Measurements from ENCODE around the gene HCAR2.
"Not testable (repeated sequence)": the region's sequence is repeated elsewhere in the genome, so short reads cannot be mapped to it uniquely, and the experiment has no call there.

HCAR2 gene

DNA sequence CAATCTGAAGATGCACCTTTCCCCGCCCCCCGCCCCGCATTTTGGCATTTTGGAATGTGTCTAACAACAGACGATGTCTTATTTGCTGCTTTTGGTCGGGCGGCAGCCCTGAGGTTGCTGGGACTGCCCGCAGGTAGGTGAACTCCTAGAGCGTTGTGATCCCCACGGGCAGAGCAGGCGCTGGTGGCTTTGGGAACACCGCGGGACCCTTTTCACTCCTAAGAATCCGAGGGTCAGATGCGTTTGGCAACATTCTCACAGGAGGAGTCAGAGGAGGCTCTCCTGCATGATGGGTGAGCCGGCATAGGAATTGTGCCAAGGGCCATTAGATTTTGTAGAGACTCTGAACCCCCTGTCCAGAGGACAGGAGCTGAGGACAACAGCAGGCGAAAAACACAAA, 41.9 kb downstream of the HCAR2 start:
- TF ChIP-seq, protein P1, sequence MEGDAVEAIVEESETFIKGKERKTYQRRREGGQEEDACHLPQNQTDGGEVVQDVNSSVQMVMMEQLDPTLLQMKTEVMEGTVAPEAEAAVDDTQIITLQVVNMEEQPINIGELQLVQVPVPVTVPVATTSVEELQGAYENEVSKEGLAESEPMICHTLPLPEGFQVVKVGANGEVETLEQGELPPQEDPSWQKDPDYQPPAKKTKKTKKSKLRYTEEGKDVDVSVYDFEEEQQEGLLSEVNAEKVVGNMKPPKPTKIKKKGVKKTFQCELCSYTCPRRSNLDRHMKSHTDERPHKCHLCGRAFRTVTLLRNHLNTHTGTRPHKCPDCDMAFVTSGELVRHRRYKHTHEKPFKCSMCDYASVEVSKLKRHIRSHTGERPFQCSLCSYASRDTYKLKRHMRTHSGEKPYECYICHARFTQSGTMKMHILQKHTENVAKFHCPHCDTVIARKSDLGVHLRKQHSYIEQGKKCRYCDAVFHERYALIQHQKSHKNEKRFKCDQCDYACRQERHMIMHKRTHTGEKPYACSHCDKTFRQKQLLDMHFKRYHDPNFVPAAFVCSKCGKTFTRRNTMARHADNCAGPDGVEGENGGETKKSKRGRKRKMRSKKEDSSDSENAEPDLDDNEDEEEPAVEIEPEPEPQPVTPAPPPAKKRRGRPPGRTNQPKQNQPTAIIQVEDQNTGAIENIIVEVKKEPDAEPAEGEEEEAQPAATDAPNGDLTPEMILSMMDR (conservative IDR thresholded peaks at IDR 0.05; ENCODE audit: low read length): no peak
- no peak for TF ChIP-seq EZH2phosphoT487 (IDR thresholded peaks at IDR 0.05; ENCODE audit: borderline replicate concordance)
- H3K9me3 ChIP-seq (ENCODE audit: insufficient read depth, low read depth, low read length): no peaks in the 10 kb centered on the region

DNA sequence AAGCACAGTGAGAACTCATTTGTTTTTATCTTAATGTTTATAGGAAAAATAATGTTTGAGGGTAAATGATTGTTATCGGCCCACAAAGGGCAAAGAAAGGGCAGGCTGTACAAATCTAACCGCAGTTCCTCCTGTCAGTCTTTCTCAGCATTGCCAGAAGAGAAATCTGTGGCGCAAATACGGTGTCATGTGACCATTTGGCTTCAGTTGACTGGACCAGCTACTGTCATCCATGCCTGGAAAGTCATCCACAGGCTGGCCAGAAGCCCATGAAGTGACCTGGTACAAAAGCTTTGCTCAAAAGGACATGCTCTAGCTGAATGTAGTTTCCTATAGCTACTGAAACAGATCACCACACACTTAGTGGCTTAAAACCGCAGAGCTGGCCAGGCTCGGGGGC, 43.6 kb downstream of the HCAR2 start:
- Histone ChIP-seq H3F3A (ENCODE audit: low read depth) (no peaks in the 10 kb centered on the region), H4K20me1 (ENCODE audit: insufficient read depth, low read length, poor library complexity, severe bottlenecking) (no peaks in the 10 kb centered on the region), H3K9me3 (ENCODE audit: insufficient read depth, low read depth, low read length) (no peaks in the 10 kb centered on the region), H3K4me3 (ENCODE audit: low read length, poor library complexity, severe bottlenecking) (no peak overlapping the region), H3K9me2 (replicated peaks; ENCODE audit: low read depth, low read length) (no peaks in the 10 kb centered on the region), H3K4me1 (ENCODE audit: insufficient read depth, low read length, poor library complexity, severe bottlenecking) (no peaks in the 10 kb centered on the region), H3K79me2 (ENCODE audit: insufficient read depth, low read length) (no peaks in the 10 kb centered on the region), H3K36me3 (ENCODE audit: insufficient read depth, low read length) (no peaks in the 10 kb centered on the region), H3K27me3 (ENCODE audit: insufficient read depth, low read length, poor library complexity, severe bottlenecking) (no peaks in the 10 kb centered on the region), H3K9ac (ENCODE audit: low read depth, low read length, poor library complexity, severe bottlenecking) (no peak overlapping the region), H3K4me2 (ENCODE audit: low read depth, low read length, poor library complexity, severe bottlenecking) (no peak overlapping the region), H2AFZ (ENCODE audit: low read length) (no peak overlapping the region)
- TF ChIP-seq, protein P1 (conservative IDR thresholded peaks at IDR 0.05; ENCODE audit: low read length): no peak
- TF ChIP-seq EZH2phosphoT487 (IDR thresholded peaks at IDR 0.05; ENCODE audit: borderline replicate concordance): no peak

More for the DNA sequence above, 41.9 kb downstream of the HCAR2 start:
- Histone ChIP-seq H3K9ac (ENCODE audit: low read depth, low read length, poor library complexity, severe bottlenecking) (no peak overlapping the region), H3K27me3 (ENCODE audit: insufficient read depth, low read length, poor library complexity, severe bottlenecking) (no peaks in the 10 kb centered on the region), H3K36me3 (ENCODE audit: insufficient read depth, low read length) (no peaks in the 10 kb centered on the region), H4K20me1 (ENCODE audit: insufficient read depth, low read length, poor library complexity, severe bottlenecking) (no peaks in the 10 kb centered on the region), H3K4me2 (ENCODE audit: low read depth, low read length, poor library complexity, severe bottlenecking) (no peak overlapping the region), H3K4me3 (ENCODE audit: low read length, poor library complexity, severe bottlenecking) (no peak overlapping the region), H2AFZ (ENCODE audit: low read length) (no peak overlapping the region), H3K9me2 (replicated peaks; ENCODE audit: low read depth, low read length) (no peaks in the 10 kb centered on the region), H3K4me1 (ENCODE audit: insufficient read depth, low read length, poor library complexity, severe bottlenecking) (no peaks in the 10 kb centered on the region), H3F3A (ENCODE audit: low read depth) (no peaks in the 10 kb centered on the region), H3K79me2 (ENCODE audit: insufficient read depth, low read length) (no peaks in the 10 kb centered on the region)

DNA sequence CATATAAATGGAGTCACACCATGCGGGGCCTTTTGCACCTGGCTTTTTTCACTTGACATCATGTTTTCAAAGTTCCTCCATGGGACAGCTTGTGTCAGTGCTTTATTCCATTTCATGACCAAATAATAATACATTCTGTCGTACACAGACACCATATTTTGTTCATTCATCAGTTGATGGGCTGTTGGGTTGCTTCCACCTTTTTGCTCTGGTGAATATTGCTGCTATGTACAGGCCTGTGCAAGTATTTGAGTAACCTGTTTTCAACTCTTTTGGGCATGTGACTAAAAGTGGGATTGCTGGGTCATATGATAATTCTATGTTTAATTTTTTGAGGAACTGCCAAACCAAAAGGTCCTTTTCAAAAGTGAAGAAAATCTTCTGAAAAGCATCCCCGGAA, 46.9 kb downstream of the HCAR2 start:
- Histone ChIP-seq H3K4me2 (ENCODE audit: low read depth, low read length, poor library complexity, severe bottlenecking) (no peak overlapping the region), H3K4me1 (ENCODE audit: insufficient read depth, low read length, poor library complexity, severe bottlenecking) (no peaks in the 10 kb centered on the region), H3K9ac (ENCODE audit: low read depth, low read length, poor library complexity, severe bottlenecking) (no peak overlapping the region), H4K20me1 (ENCODE audit: insufficient read depth, low read length, poor library complexity, severe bottlenecking) (no peaks in the 10 kb centered on the region), H3F3A (ENCODE audit: low read depth) (no peaks in the 10 kb centered on the region), H3K27me3 (ENCODE audit: insufficient read depth, low read length, poor library complexity, severe bottlenecking) (no peaks in the 10 kb centered on the region), H3K9me3 (ENCODE audit: insufficient read depth, low read depth, low read length) (no peaks in the 10 kb centered on the region), H3K79me2 (ENCODE audit: insufficient read depth, low read length) (no peaks in the 10 kb centered on the region), H3K9me2 (replicated peaks; ENCODE audit: low read depth, low read length) (no peaks in the 10 kb centered on the region), H3K4me3 (ENCODE audit: low read length, poor library complexity, severe bottlenecking) (no peak overlapping the region), H2AFZ (ENCODE audit: low read length) (no peak overlapping the region), H3K36me3 (ENCODE audit: insufficient read depth, low read length) (no peaks in the 10 kb centered on the region)
- TF ChIP-seq, protein P1 (conservative IDR thresholded peaks at IDR 0.05; ENCODE audit: low read length): no peak
- TF ChIP-seq EZH2phosphoT487 (IDR thresholded peaks at IDR 0.05; ENCODE audit: borderline replicate concordance): no peak

DNA sequence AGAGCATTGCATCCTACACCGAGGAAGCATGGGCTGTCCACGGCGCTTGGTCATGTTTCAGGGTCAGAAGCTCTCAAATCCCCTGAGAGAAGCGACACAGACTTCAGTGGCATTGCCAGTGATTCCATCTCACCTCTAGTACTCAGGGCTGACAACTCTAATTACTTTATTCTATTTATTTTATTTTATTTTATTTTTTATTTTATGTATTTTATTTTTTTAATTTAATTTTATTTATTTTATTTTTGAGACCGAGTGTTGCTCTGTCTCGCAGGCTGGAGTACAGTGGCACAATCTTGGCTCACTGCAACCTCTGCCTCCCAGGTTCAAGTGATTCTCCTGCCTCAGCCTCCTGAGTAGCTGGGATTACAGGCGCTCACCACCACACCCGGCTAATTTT, 49.9 kb downstream of the HCAR2 start:
- not testable (repeated sequence) for H3K9ac ChIP-seq (ENCODE audit: low read depth, low read length, poor library complexity, severe bottlenecking); H4K20me1 ChIP-seq (ENCODE audit: insufficient read depth, low read length, poor library complexity, severe bottlenecking)

More for the DNA sequence above, 49.9 kb downstream of the HCAR2 start:
- not testable (repeated sequence) for H3K79me2 ChIP-seq (ENCODE audit: insufficient read depth, low read length); H3K9me3 ChIP-seq (ENCODE audit: insufficient read depth, low read depth, low read length); H3K4me1 ChIP-seq (ENCODE audit: insufficient read depth, low read length, poor library complexity, severe bottlenecking); H3K9me2 ChIP-seq (replicated peaks; ENCODE audit: low read depth, low read length); H2AFZ ChIP-seq (ENCODE audit: low read length); H3F3A ChIP-seq (ENCODE audit: low read depth); H3K4me3 ChIP-seq (ENCODE audit: low read length, poor library complexity, severe bottlenecking); H3K36me3 ChIP-seq (ENCODE audit: insufficient read depth, low read length); H3K4me2 ChIP-seq (ENCODE audit: low read depth, low read length, poor library complexity, severe bottlenecking); H3K27me3 ChIP-seq (ENCODE audit: insufficient read depth, low read length, poor library complexity, severe bottlenecking)

All from Loucy (cell line).